Endothelial cell of umbilical vein (primary cell): ENCODE measurements around the gene VMP1.

Experiments used
- EZH2 ChIP-seq: IDR thresholded peaks from 2 replicates; pipeline ENCODE4 v1.6.1; 2012; ENCODE audit warnings: borderline replicate concordance, low read depth, mild to moderate bottlenecking, moderate library complexity, low read length, inconsistent platforms; ENCODE audit not compliant: severe bottlenecking
- FOS ChIP-seq: IDR thresholded peaks from 2 replicates; pipeline ENCODE4 v1.6.1; 2011; ENCODE audit warnings: mild to moderate bottlenecking, low read length, moderate library complexity, borderline replicate concordance; ENCODE audit not compliant: insufficient read depth
- POLR2A ChIP-seq: IDR thresholded peaks from 2 replicates; pipeline ENCODE4 v1.6.1; 2012; ENCODE audit warnings: low read depth, mild to moderate bottlenecking, control low read depth, low read length
- POLR2AphosphoS5 ChIP-seq: IDR thresholded peaks from 2 replicates; pipeline ENCODE4 v1.6.1; 2012; ENCODE audit warnings: low read depth, mild to moderate bottlenecking, control low read depth, low read length, moderate library complexity; ENCODE audit not compliant: insufficient read depth
- TF ChIP-seq, protein P1 (sequence below), 2 donors: IDR thresholded peaks; 1 replicate in 1 of 2; 2 replicates in 1 of 2; pipeline ENCODE4 v1.5.1; 2011; ENCODE audit warnings: low read length in 2 of 2, mild to moderate bottlenecking in 2 of 2, moderate library complexity in 2 of 2, control low read depth in 1 of 2, inconsistent platforms in 1 of 2, low read depth in 1 of 2; ENCODE audit not compliant: insufficient read depth in 1 of 2; ENCODE audit errors: extremely low read depth in 1 of 2
- TF ChIP-seq, protein P2 (sequence below): IDR thresholded peaks from 2 replicates; pipeline ENCODE4 v1.6.1; 2011; ENCODE audit not compliant: insufficient read depth, insufficient read length

GRCh38 chr17:59699218-59699617 is 8.2 kb upstream of the VMP1 start:
- TF ChIP-seq POLR2A: no peak
- TF ChIP-seq, protein P1, sequence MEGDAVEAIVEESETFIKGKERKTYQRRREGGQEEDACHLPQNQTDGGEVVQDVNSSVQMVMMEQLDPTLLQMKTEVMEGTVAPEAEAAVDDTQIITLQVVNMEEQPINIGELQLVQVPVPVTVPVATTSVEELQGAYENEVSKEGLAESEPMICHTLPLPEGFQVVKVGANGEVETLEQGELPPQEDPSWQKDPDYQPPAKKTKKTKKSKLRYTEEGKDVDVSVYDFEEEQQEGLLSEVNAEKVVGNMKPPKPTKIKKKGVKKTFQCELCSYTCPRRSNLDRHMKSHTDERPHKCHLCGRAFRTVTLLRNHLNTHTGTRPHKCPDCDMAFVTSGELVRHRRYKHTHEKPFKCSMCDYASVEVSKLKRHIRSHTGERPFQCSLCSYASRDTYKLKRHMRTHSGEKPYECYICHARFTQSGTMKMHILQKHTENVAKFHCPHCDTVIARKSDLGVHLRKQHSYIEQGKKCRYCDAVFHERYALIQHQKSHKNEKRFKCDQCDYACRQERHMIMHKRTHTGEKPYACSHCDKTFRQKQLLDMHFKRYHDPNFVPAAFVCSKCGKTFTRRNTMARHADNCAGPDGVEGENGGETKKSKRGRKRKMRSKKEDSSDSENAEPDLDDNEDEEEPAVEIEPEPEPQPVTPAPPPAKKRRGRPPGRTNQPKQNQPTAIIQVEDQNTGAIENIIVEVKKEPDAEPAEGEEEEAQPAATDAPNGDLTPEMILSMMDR (IDR thresholded peaks at IDR 0.05; ENCODE audit: extremely low read depth in 1 of 2, insufficient read depth in 1 of 2, low read depth in 1 of 2, low read length in 2 of 2): no peak
- TF ChIP-seq, protein P2, sequence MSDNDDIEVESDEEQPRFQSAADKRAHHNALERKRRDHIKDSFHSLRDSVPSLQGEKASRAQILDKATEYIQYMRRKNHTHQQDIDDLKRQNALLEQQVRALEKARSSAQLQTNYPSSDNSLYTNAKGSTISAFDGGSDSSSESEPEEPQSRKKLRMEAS: no peak
- TF ChIP-seq EZH2: no peak
- peak; percentile 10 for TF ChIP-seq POLR2AphosphoS5
- no peak for TF ChIP-seq FOS
